OCI-LY3 (cell line): Measurements from ENCODE around the gene GDPD5.

Experiments used
- H2AFZ ChIP-seq: fragments of 200-600, 300-600 bp; shearing (Covaris generic); 2 replicates; pipeline ENCODE4 v1.6.0; 2014; ENCODE audit warnings: antibody characterized with exemption, low read depth, low read length
- H3K27ac ChIP-seq: fragments of 200-600, 300-600 bp; sonication (generic); 2 replicates; pipeline ENCODE4 v1.5.1; 2014; ENCODE audit warnings: mild to moderate bottlenecking, low read length, moderate library complexity, mixed read lengths
- H3K27me3 ChIP-seq: fragments of 200-600, 300-600 bp; sonication (generic); 2 replicates; pipeline ENCODE4 v1.6.1; 2014; ENCODE audit warnings: low read depth, low read length, mixed read lengths
- H3K36me3 ChIP-seq: fragments of 200-600, 300-600 bp; sonication (generic); replicated peaks from 2 replicates; pipeline ENCODE3; 2014; ENCODE audit warnings: low read depth, low read length, mixed read lengths
- H3K4me1 ChIP-seq: fragments of 300-600, 200-600 bp; sonication (generic); 2 replicates; pipeline ENCODE4 v1.6.1; 2014; ENCODE audit warnings: low read length, mixed read lengths
- H3K4me2 ChIP-seq: fragments of 200-600, 300-600 bp; sonication (generic); 2 replicates; pipeline ENCODE4 v1.6.1; 2014; ENCODE audit warnings: low read length, mixed read lengths
- H3K4me3 ChIP-seq: fragments of 300-600, 200-600 bp; sonication (generic); 2 replicates; pipeline ENCODE4 v1.5.1; 2014; ENCODE audit warnings: antibody characterized with exemption, mild to moderate bottlenecking, low read length, moderate library complexity
- H3K79me2 ChIP-seq: fragments of 300-600, 200-600 bp; shearing (Covaris generic); 2 replicates; pipeline ENCODE4 v1.6.1; 2014; ENCODE audit warnings: mild to moderate bottlenecking, low read length, mixed read lengths
- H3K9ac ChIP-seq: fragments of 300-600, 200-600 bp; shearing (Covaris generic); 2 replicates; pipeline ENCODE4 v1.6.0; 2014; ENCODE audit warnings: mild to moderate bottlenecking, low read length, moderate library complexity
- H3K9me3 ChIP-seq: fragments of 200-600, 300-600 bp; shearing (Covaris generic); 2 replicates; pipeline ENCODE4 v1.6.1; 2014; ENCODE audit warnings: low read length, mixed read lengths; ENCODE audit not compliant: insufficient read depth
- H4K20me1 ChIP-seq: fragments of 200-600, 300-600 bp; sonication (generic); 2 replicates; pipeline ENCODE4 v1.6.1; 2016; ENCODE audit warnings: low read length, mixed read lengths; ENCODE audit not compliant: insufficient read depth
- CTCF ChIP-seq: fragments of 200-600, 300-600 bp; sonication (generic); IDR thresholded peaks from 2 replicates; pipeline ENCODE4 v1.5.1; 2014; ENCODE audit warnings: antibody characterized with exemption, low read length, low read depth
- EZH2phosphoT487 ChIP-seq: fragments of 200-600 bp; shearing (Covaris generic); IDR thresholded peaks from 2 replicates; pipeline ENCODE4 v1.6.1; 2018; ENCODE audit warnings: antibody characterized with exemption, mixed run types, low read depth

GDPD5 gene

GRCh38 chr11:75430714-75431532 lies 94.8 kb downstream of the GDPD5 start:
- H3K27me3 ChIP-seq, result peaks cover 21% of the 10 kb centered on the region
- H3K36me3 ChIP-seq, result no peaks in the 10 kb centered on the region
- no peaks in the 10 kb centered on the region for H3K79me2 ChIP-seq
- H3K27ac ChIP-seq, result no peak overlapping the region
- TF ChIP-seq CTCF (no peak), EZH2phosphoT487 (no peak)
- no peak overlapping the region for H2AFZ ChIP-seq
- no peaks in the 10 kb centered on the region for H3K9me3 ChIP-seq
- H3K4me3 ChIP-seq, result no peak overlapping the region
- no peak overlapping the region for H3K9ac ChIP-seq
- no peaks in the 10 kb centered on the region for H4K20me1 ChIP-seq
- 0 out of 2 replicates have a peak, but pooled peaks cover 4% of the 10 kb centered on the region for H3K4me1 ChIP-seq
- no peak overlapping the region for H3K4me2 ChIP-seq

GRCh38 chr11:75429902-75430713 lies 95.6 kb downstream of the GDPD5 start:
- no peaks in the 10 kb centered on the region for H4K20me1 ChIP-seq
- no peak overlapping the region for H3K4me2 ChIP-seq
- 0 out of 2 replicates have a peak, but pooled peaks cover 4% of the 10 kb centered on the region for H3K4me1 ChIP-seq
- no peak overlapping the region for H3K4me3 ChIP-seq
- H3K9ac ChIP-seq, result no peak overlapping the region
- no peak for TF ChIP-seq CTCF
- no peak for TF ChIP-seq EZH2phosphoT487
- H2AFZ ChIP-seq, result no peak overlapping the region
- H3K36me3 ChIP-seq, result no peaks in the 10 kb centered on the region
- H3K79me2 ChIP-seq, result no peaks in the 10 kb centered on the region
- H3K9me3 ChIP-seq, result no peaks in the 10 kb centered on the region
- H3K27me3 ChIP-seq, result peaks cover 21% of the 10 kb centered on the region
- H3K27ac ChIP-seq, result no peak overlapping the region

GRCh38 chr11:75429641-75429901 lies 96.2 kb downstream of the GDPD5 start:
- Histone ChIP-seq H3K4me1 (0 out of 2 replicates have a peak, but pooled peaks cover 4% of the 10 kb centered on the region), H3K4me2 (no peak overlapping the region), H3K27me3 (peaks cover 21% of the 10 kb centered on the region), H3K9ac (no peak overlapping the region), H3K79me2 (no peaks in the 10 kb centered on the region), H2AFZ (no peak overlapping the region), H3K4me3 (no peak overlapping the region), H3K36me3 (no peaks in the 10 kb centered on the region), H3K9me3 (no peaks in the 10 kb centered on the region), H3K27ac (no peak overlapping the region), H4K20me1 (no peaks in the 10 kb centered on the region)
- TF ChIP-seq EZH2phosphoT487 (no peak), CTCF (no peak)

- Histone ChIP-seq H2AFZ (no peak overlapping the region), H3K36me3 (no peaks in the 10 kb centered on the region), H3K4me1 (0 out of 2 replicates have a peak, but pooled peaks cover 4% of the 10 kb centered on the region), H3K4me2 (peak overlapping the region; percentile 61), H3K4me3 (peak overlapping the region; percentile 77), H3K9me3 (no peaks in the 10 kb centered on the region), H3K9ac (no peak overlapping the region), H4K20me1 (no peaks in the 10 kb centered on the region), H3K27me3 (peaks cover 21% of the 10 kb centered on the region), H3K79me2 (no peaks in the 10 kb centered on the region), H3K27ac (no peak overlapping the region)
- no peak for TF ChIP-seq EZH2phosphoT487
- TF ChIP-seq CTCF, result no peak
Measured at GRCh38 chr11:75428989-75429640, 96.6 kb downstream of the GDPD5 start.
